SU-DHL-6 (cell line): Measurements from ENCODE around the gene ADNP2.
A peak's percentile ranks its signal among the peaks of the same experiment; 100 is the strongest.

Source experiments
- H2AFZ ChIP-seq: fragments of 200-600 bp; sonication (generic); 2 replicates; pipeline ENCODE4 v1.6.1; 2014; ENCODE audit warnings: low read depth, mild to moderate bottlenecking, moderate library complexity, mixed read lengths, antibody characterized with exemption, low read length; ENCODE audit not compliant: severe bottlenecking
- H3F3A ChIP-seq: fragments of 200-600 bp; shearing (Covaris generic); 2 replicates; pipeline ENCODE4 v1.6.0; 2016; ENCODE audit warnings: antibody characterized with exemption, mild to moderate bottlenecking; ENCODE audit not compliant: insufficient read depth
- H3K27ac ChIP-seq: fragments of 200-600 bp; sonication (generic); 2 replicates; pipeline ENCODE4 v1.5.1; 2016; ENCODE audit warnings: low read depth, mild to moderate bottlenecking, low read length, moderate library complexity, mixed read lengths
- H3K27me3 ChIP-seq: fragments of 200-600 bp; sonication (generic), shearing (Covaris generic); 2 replicates; pipeline ENCODE4 v1.6.0; 2014; ENCODE audit warnings: mild to moderate bottlenecking, low read length
- H3K36me3 ChIP-seq: fragments of 200-600 bp; sonication (generic); 2 replicates; pipeline ENCODE4 v1.6.1; 2014; ENCODE audit warnings: mild to moderate bottlenecking, low read length, mixed read lengths
- H3K4me2 ChIP-seq: fragments of 300-600, 200-600 bp; shearing (Covaris generic), sonication (generic); 2 replicates; pipeline ENCODE4 v1.6.0; 2014; ENCODE audit warnings: low read length, low read depth, mild to moderate bottlenecking; ENCODE audit not compliant: poor library complexity, severe bottlenecking
- H3K4me3 ChIP-seq: fragments of 200-600 bp; sonication (generic); 2 replicates; pipeline ENCODE4 v1.5.1; 2014; ENCODE audit warnings: antibody characterized with exemption, low read length, mild to moderate bottlenecking, mixed read lengths; ENCODE audit not compliant: insufficient read depth, poor library complexity, severe bottlenecking
- H3K79me2 ChIP-seq: fragments of 200-600 bp; sonication (generic); 2 replicates; pipeline ENCODE4 v1.6.1; 2014; ENCODE audit warnings: mild to moderate bottlenecking, low read length, moderate library complexity; ENCODE audit not compliant: insufficient read depth
- H3K9ac ChIP-seq: fragments of 200-600 bp; sonication (generic); 2 replicates; pipeline ENCODE4 v1.7.0; 2014; ENCODE audit warnings: mild to moderate bottlenecking, low read length
- H3K9me2 ChIP-seq: fragments of 200-600 bp; sonication (generic); replicated peaks from 2 replicates; pipeline ENCODE4 v1.6.1; 2014; ENCODE audit warnings: low read length; ENCODE audit not compliant: insufficient read depth
- H3K9me3 ChIP-seq: fragments of 200-600 bp; sonication (generic); 2 replicates; pipeline ENCODE4 v1.6.1; 2014; ENCODE audit warnings: low read length, mixed read lengths; ENCODE audit not compliant: insufficient read depth
- H4K20me1 ChIP-seq: fragments of 200-600 bp; sonication (generic); 2 replicates; pipeline ENCODE4 v1.6.1; 2014; ENCODE audit warnings: low read depth, mild to moderate bottlenecking, antibody characterized with exemption, low read length, moderate library complexity, mixed read lengths
- EZH2phosphoT487 ChIP-seq: fragments of 200-600 bp; sonication (generic), shearing (Covaris generic); conservative IDR thresholded peaks from 2 replicates; pipeline ENCODE4 v1.6.1; 2018; ENCODE audit warnings: mild to moderate bottlenecking, antibody characterized with exemption, low read length, moderate library complexity, mixed read lengths
- TF ChIP-seq, protein P1 (sequence below): fragments of 200-600 bp; sonication (generic); IDR thresholded peaks from one replicate; pipeline ENCODE4 v1.5.1; 2017; ENCODE audit warnings: antibody characterized with exemption, mild to moderate bottlenecking, low read length, moderate library complexity; ENCODE audit not compliant: insufficient read depth, poor library complexity, severe bottlenecking

ADNP2 gene, protein sequence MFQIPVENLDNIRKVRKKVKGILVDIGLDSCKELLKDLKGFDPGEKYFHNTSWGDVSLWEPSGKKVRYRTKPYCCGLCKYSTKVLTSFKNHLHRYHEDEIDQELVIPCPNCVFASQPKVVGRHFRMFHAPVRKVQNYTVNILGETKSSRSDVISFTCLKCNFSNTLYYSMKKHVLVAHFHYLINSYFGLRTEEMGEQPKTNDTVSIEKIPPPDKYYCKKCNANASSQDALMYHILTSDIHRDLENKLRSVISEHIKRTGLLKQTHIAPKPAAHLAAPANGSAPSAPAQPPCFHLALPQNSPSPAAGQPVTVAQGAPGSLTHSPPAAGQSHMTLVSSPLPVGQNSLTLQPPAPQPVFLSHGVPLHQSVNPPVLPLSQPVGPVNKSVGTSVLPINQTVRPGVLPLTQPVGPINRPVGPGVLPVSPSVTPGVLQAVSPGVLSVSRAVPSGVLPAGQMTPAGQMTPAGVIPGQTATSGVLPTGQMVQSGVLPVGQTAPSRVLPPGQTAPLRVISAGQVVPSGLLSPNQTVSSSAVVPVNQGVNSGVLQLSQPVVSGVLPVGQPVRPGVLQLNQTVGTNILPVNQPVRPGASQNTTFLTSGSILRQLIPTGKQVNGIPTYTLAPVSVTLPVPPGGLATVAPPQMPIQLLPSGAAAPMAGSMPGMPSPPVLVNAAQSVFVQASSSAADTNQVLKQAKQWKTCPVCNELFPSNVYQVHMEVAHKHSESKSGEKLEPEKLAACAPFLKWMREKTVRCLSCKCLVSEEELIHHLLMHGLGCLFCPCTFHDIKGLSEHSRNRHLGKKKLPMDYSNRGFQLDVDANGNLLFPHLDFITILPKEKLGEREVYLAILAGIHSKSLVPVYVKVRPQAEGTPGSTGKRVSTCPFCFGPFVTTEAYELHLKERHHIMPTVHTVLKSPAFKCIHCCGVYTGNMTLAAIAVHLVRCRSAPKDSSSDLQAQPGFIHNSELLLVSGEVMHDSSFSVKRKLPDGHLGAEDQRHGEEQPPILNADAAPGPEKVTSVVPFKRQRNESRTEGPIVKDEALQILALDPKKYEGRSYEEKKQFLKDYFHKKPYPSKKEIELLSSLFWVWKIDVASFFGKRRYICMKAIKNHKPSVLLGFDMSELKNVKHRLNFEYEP

DNA sequence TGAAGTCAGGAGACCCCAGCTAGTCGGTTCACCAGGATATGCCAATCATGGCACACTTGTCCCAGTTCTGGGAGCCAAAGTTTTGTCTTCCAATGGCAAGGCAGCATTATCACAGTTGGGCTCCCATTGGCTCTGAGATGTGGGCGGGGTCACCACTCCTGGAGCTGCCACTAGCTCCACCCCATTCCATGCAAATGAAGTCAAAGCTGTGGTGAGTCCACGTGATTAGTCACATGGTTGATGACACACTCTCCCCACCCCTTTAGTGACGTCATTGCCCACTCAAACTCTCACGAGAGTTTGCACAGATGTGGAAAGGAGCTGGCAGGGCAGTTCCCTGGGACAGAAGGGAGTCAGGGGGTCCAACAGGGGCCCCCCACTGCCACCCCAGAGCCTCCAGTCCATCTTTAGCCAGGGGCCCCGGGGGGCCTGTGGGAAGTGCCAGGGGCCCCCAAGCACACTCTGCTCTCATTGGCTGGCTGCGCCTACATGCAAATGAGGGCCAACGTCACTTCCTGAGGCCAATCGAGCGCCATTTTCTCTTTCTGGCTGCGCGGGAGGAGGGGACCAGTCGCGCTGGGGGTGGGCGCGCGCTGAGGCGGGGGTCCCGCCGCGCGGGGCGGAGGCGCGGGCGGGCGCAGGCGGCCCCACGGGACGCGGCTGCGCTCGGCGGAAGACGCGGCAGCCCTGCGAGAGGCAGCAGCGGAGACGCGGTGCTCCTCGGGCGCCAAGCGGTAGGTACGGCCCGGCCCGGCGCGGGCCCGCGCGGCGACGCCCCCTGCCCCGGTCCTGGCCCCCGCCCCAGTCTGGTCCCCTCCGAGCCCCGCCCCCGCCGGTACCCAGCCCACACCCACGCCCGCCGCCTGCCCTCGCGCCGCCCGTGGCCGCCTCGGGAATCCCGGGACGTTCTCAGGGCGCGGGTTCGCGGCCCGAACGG is at the start of gene ADNP2:
ADNP2 (plus strand) TSS at position 524 of the 937 bp plus-strand sequence. CDS start 8,281 bp downstream, outside the sequence.
- Histone ChIP-seq H3K27ac (peak within 1 kb of the TSS; percentile 21; the same call in 1 of the 2 replicates), H3K4me2 (peak within 1 kb of the TSS; percentile 90), H3F3A (peaks cover 15% of the 10 kb centered on the region), H3K36me3 (no peaks in the 10 kb centered on the region), H3K9me2 (no peaks in the 10 kb centered on the region), H2AFZ (peak within 1 kb of the TSS; percentile 17), H3K9me3 (no peaks in the 10 kb centered on the region), H3K4me3 (peak within 1 kb of the TSS; percentile 59), H3K9ac (peak within 1 kb of the TSS; percentile 59), H3K27me3 (no peaks in the 10 kb centered on the region), H3K79me2 (peaks cover 28% of the 10 kb centered on the region), H4K20me1 (no peaks in the 10 kb centered on the region)
- TF ChIP-seq EZH2phosphoT487: no peak
- TF ChIP-seq, protein P1, sequence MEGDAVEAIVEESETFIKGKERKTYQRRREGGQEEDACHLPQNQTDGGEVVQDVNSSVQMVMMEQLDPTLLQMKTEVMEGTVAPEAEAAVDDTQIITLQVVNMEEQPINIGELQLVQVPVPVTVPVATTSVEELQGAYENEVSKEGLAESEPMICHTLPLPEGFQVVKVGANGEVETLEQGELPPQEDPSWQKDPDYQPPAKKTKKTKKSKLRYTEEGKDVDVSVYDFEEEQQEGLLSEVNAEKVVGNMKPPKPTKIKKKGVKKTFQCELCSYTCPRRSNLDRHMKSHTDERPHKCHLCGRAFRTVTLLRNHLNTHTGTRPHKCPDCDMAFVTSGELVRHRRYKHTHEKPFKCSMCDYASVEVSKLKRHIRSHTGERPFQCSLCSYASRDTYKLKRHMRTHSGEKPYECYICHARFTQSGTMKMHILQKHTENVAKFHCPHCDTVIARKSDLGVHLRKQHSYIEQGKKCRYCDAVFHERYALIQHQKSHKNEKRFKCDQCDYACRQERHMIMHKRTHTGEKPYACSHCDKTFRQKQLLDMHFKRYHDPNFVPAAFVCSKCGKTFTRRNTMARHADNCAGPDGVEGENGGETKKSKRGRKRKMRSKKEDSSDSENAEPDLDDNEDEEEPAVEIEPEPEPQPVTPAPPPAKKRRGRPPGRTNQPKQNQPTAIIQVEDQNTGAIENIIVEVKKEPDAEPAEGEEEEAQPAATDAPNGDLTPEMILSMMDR: no peak

DNA sequence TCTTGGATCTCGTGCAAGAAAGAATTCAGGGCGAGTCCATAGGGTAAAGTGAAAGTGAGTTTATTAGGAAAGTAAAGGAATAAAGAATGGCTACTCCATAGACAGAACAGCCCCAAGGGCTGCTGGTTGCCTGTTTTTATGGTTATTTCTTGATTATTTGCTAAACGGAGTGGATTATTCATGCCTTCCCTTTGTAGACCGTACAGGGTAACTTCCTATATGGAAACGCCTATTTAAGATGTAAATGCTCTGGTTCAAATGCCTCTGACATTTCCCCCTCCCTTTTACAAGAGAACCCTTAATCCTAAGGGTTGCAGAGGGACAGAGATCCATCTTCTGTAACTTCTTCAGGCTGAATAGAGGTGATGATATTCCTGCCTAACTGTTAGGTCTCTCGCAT is 49.1 kb upstream of the ADNP2 start:
- no peak overlapping the region for H3K4me2 ChIP-seq
- H3K27me3 ChIP-seq: no peaks in the 10 kb centered on the region
- TF ChIP-seq, protein P1: no peak
- TF ChIP-seq EZH2phosphoT487: no peak
- no peaks in the 10 kb centered on the region for H3K36me3 ChIP-seq
- no peak overlapping the region for H3K27ac ChIP-seq
- no peaks in the 10 kb centered on the region for H4K20me1 ChIP-seq
- H3K9ac ChIP-seq: no peak overlapping the region
- no peaks in the 10 kb centered on the region for H3K9me2 ChIP-seq
- no peaks in the 10 kb centered on the region for H3F3A ChIP-seq
- H3K9me3 ChIP-seq: peaks cover 26% of the 10 kb centered on the region; the same call in 1 of the 2 replicates
- H3K4me3 ChIP-seq: no peak overlapping the region
- no peaks in the 10 kb centered on the region for H3K79me2 ChIP-seq
- no peak overlapping the region for H2AFZ ChIP-seq

DNA sequence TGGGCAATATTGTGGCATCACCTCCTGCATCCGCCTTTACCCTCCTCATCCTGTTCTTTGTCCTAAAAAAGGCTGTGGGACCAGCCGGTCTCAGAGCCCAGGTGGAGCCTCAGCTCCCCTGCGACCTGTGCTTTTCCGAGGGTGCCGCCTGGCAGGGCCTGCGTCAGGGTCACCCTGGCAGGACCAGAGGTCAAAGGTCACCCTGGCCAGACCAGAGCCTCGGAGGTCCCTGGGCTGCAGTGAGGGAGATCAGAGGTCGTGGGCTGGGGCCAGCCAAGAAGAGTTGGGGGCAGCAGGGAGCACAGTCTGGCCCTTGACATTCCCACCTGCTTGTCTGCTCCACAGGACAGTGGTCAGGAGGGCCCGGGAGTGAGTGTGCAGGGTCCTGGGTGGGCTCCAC is 43.4 kb upstream of the ADNP2 start:
- no peaks in the 10 kb centered on the region for H3F3A ChIP-seq
- H3K4me2 ChIP-seq: no peak overlapping the region
- no peak overlapping the region for H3K27ac ChIP-seq
- no peaks in the 10 kb centered on the region for H3K79me2 ChIP-seq
- H3K9me3 ChIP-seq: peaks cover 9% of the 10 kb centered on the region; the same call in 1 of the 2 replicates
- H4K20me1 ChIP-seq: no peaks in the 10 kb centered on the region
- H3K9me2 ChIP-seq: no peaks in the 10 kb centered on the region
- H3K27me3 ChIP-seq: no peaks in the 10 kb centered on the region
- TF ChIP-seq EZH2phosphoT487: no peak
- TF ChIP-seq, protein P1: no peak
- H3K4me3 ChIP-seq: no peak overlapping the region
- no peak overlapping the region for H2AFZ ChIP-seq
- H3K36me3 ChIP-seq: no peaks in the 10 kb centered on the region
- no peak overlapping the region for H3K9ac ChIP-seq
